Kidney glomerular epithelial cell (primary cell): ENCODE results near the gene ATP8B2.
"Not testable (repeated sequence)": the region's sequence is repeated elsewhere in the genome, so short reads cannot be mapped to it uniquely, and the experiment has no call there.

ENCODE experiments used
- DNase-seq: peaks from one replicate; lab custom pipeline; 2025; lab: John Stamatoyannopoulos, UW

The ATP8B2 gene

GRCh38 chr1:154323493-154323892 is 1.8 kb upstream of the ATP8B2 start:
- no peak for DNase-seq

- DNase-seq: no peak
Measured at GRCh38 chr1:154324241-154324640, 1.1 kb upstream of the ATP8B2 start.

- DNase-seq: peak; percentile 55
Measured at GRCh38 chr1:154325583-154326545, 539 bp downstream of the ATP8B2 start.

GRCh38 chr1:154326546-154327465 is 1.5 kb downstream of the ATP8B2 start:
- no peak for DNase-seq

GRCh38 chr1:154327466-154328317 is 2.4 kb downstream of the ATP8B2 start:
- DNase-seq: no peak

DNA sequence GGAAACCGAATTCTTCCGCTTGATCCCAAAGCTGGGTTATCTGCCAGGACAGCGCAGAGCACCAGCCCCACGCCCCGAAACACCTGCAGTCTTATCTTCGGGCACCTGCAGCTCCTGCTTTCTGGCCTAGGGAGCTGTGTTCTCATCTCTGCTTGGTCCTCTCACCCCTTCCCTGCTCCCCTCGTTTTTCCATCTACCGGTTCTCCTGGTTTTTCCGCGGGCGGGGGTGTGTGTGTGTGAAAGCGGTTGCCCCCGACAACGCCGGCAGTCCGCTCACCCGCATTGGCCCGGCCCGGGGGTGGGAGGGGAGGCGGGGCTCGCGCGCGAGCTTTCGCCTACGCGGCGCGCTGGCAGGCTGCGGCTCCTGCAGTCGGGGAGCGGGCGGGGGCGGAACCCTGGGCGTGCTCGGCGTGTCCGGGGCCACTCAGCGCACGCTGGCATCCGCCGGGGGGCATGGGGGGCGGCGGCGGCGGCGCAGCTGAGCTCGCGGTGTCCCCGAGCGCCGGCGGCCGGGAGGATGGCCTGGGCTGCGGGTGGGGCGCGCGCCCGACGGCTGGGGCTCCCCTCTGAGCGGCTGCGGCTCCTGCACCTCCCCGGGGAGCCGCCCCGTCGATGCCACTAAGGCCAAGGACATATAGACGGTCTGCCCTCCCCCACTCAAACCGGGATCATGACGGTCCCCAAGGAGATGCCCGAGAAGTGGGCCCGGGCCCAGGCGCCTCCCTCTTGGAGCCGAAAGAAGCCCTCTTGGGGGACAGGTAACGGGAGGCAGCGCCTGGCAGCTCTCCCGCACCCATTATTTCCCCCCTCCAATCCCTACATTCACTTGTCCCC is 3.2 kb downstream of the ATP8B2 start:
- DNase-seq: no peak

- no peak for DNase-seq
Measured at GRCh38 chr1:154329152-154329521, 3.8 kb downstream of the ATP8B2 start.

- no peak for DNase-seq
Measured at GRCh38 chr1:154329551-154330131, 4.3 kb downstream of the ATP8B2 start.

DNA sequence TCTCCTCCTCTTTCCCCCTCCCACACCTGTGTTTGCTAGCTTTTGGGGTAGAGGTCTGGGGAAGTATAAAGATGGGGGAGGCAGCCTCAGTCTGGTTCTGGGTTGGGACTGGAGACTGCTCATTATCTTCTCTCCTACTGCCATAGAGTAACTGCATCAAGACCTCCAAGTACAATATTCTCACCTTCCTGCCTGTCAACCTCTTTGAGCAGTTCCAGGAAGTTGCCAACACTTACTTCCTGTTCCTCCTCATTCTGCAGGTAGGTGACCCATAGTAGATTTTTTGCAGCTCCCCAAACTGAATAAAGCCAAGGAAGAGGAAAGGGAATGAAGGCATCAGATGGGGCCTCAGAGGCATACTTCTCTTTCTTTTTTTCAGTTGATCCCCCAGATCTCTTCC is 5.3 kb downstream of the ATP8B2 start:
- no peak for DNase-seq

GRCh38 chr1:154334079-154335024 is 9.0 kb downstream of the ATP8B2 start:
- no peak for DNase-seq

DNA sequence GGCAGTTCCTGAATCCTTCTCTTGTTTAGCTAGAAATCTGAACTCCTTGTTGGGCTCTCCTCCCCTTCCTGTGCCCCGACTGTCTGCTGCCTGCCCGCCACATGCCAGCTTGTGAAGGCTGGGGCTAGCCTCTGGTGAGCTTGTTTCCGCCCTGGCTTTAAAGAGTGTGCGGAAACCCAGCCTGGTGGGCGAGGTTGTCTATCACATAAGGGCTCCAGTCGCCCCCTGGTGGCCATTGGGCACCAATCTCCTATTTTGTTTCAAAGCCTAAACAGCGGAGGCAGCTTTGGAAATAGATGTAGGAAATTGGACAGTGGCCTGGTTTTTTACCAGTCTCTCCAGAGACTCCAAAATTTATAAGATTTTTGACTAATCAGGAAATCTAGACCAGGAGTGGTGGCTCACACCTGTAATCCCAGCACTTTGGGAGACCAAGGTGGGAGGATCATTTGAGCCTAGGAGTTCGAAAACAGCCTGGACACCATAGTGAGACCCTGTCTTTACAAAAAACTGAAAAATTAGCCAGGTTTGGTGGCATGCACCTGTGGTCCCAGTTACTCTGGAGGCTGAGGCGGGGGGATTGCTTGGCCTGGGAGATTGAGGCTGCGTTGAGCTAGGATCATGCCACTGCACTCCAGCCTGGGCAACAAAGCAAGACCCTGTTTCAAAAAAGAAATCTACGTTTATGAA is 9.8 kb downstream of the ATP8B2 start:
- DNase-seq: peak; percentile 78

GRCh38 chr1:154337253-154337894 is 12.0 kb downstream of the ATP8B2 start:
- DNase-seq: no peak

DNA sequence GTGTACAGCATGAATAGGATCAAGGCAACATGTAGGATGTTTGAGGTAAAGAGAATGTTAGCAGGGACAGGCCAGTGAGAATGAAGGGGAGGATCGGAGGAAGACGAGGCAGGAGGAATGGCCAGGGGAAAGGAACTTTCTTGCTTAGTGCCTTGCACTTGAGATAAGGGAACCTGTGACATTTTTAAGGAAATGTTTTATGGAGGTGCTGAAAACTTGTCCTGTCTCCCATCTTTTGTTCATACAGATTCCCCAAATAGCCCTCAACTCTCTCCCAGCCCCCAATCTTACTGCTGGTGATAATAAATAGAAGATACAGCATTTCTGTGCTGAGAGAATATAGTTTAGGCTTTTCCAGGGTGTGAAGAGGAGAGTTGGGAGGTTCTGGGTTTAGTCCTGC is 13.6 kb downstream of the ATP8B2 start:
- no peak for DNase-seq

GRCh38 chr1:154341366-154341765 is 16.0 kb downstream of the ATP8B2 start:
- DNase-seq: not testable (repeated sequence)

DNA sequence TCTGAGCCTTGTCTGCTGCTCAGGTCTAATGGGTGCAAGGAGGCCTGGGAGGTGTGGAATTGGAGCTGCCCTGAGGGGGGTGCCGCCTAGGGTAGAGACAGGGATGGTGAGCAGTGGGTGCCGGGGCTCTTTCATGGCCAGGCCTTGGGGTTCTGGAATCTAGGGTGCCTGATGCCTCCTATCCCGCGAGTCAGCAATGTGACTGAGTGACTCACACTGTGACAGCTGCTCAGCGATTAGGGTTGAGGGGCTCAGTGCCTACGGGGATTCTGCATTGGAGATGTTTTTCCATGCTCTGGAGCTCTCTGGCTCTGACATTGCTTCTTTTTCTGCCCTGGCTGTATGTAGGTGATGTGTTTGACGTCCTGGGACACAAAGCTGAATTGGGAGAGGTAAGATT is 16.8 kb downstream of the ATP8B2 start:
- no peak for DNase-seq

DNA sequence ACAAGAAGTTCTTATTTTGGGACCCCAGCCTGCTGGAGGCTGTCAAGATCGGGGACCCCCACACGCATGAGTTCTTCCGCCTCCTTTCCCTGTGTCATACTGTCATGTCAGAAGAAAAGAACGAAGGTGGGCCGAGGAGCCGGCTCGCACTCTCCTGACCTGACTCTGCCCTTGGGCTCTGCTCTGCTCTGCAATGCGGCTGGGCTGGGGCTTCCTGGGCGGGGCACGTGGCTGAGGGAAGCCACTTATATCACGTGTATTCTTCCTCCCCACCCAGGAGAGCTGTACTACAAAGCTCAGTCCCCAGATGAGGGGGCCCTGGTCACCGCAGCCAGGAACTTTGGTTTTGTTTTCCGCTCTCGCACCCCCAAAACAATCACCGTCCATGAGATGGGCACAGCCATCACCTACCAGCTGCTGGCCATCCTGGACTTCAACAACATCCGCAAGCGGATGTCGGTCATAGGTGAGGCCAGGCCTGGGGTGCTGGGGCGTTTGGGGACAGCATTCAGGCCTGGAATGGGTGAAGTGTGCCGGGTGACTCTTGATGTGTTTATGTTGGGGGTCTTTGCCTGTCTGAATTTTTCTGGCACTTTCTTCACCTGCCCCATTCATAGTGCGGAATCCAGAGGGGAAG is 17.6 kb downstream of the ATP8B2 start:
- DNase-seq: no peak

- no peak for DNase-seq
Measured at GRCh38 chr1:154344977-154345837, 19.9 kb downstream of the ATP8B2 start.
